ENCODE results near the gene UBE2E1.

Gene UBE2E1

DNA sequence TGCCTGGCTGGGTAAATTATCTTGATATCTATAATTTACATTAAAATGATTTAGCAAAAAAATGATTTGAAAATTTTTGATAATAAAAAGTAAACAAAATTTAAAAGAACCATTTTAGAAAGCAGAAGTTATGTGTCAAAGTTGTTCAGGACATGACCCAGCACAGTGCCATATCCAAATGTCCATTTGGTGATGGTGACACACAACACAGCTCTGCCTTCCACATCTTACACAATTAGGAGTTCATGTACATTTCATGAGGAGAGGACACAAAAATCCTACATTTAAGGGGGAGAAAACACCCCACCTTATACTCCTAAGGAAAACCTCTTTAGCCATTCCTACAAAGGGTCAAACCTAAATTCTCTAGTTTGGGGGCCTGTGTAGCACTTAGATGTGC lies 10.7 kb upstream of the UBE2E1 start:
- no peak for DNase-seq (ENCODE audit: low read depth in 2 of 2)

DNA sequence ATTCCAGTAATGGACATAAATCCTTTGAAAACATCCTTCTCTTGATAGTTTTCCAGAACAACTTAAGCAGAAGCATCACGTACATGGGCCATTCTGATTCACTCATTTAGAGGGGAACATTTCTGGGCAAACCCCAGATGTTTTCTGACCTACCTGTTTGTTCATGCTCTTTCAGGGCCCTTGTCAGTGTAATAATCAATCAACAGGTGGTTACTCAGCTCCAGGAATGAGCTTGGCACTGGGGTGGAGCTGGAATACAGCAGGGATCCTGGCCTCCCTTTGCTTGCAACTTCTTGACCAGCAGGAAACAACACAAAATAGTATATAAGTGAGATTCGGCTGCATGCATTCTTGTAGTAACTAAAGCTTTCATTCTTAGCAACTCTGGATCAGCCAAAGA lies 9.2 kb upstream of the UBE2E1 start:
- no peak for DNase-seq (ENCODE audit: low read depth in 2 of 2)

DNA sequence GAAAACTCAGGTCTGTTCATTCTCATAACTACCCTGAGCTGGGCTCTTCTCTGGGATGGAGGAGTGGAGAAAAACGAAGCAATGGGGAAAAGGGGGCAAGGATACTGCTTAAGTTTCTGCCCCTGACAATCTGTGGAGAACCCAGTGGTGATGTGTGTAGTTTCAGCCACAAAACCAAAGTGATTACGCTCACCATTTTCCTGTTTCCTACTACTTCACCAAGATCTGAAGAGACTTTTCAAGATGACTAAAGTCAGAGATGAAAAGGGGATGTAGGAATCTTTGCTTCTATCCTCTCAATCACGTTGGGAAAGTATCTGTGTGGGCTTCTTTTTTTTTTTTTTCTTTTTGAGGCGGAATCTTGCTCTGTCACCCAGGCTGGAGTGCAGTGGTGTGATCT lies 8.3 kb upstream of the UBE2E1 start:
- no peak for DNase-seq (ENCODE audit: low read depth in 2 of 2)

DNA sequence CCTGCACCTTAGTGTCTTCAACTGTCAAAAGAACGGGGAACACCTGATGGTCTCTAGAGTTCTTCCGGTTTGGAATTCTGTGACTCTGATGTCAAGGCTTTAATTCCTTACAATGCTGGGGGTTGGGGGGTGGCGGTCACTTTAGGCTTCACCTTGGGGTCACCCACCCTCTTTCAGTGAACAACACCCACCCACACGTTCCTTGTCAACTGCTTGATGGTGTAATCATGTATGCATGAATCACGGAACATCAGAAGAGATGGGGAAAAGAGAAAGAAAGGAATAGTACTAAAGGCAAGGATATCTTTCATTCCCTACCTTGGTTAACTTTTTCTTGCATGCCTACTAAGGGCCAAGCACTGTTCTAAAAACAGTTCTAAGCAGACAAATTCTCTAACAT lies 7.3 kb upstream of the UBE2E1 start:
- no peak for DNase-seq (ENCODE audit: low read depth in 2 of 2)

DNA sequence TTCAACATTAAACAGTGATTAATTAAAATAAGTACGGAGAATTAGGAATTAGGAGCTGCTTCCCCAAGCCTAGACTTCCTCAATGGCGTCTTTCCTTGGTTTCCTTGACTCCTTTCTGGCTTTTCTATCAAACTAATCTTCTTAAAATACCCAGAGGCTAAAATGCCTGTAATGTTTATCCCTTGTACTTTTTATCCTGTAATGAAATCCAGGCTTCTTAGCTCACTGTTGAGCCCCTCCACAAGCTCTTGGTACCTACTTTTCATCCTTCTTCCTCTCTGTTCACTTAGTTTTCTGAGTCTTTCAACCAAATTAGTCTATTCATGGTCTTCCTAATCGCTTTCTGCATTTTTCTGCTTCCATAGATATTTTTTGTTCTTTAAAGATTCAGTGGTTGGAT lies 6.9 kb upstream of the UBE2E1 start:
- DNase-seq (ENCODE audit: low read depth in 2 of 2): no peak

DNA sequence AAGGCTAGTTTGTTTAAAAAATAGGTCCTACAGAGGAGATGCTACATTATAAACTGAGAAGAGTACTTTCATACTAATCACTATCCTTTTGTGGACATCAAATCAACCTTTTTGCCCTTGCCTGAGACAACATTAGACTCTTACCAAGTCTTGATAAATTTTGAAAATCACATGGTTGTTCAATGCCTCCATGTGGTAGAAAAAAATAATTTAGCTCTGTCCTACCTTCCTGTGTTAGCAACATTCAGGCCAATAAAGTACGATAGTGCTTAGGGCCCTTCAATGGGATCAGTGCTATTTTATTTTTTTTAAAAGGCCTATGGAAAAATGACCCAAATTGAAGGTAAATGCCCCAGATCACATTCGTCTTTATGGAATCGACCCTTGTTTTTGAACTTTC lies 5.0 kb upstream of the UBE2E1 start:
- no peak for DNase-seq (ENCODE audit: low read depth in 2 of 2)

DNA sequence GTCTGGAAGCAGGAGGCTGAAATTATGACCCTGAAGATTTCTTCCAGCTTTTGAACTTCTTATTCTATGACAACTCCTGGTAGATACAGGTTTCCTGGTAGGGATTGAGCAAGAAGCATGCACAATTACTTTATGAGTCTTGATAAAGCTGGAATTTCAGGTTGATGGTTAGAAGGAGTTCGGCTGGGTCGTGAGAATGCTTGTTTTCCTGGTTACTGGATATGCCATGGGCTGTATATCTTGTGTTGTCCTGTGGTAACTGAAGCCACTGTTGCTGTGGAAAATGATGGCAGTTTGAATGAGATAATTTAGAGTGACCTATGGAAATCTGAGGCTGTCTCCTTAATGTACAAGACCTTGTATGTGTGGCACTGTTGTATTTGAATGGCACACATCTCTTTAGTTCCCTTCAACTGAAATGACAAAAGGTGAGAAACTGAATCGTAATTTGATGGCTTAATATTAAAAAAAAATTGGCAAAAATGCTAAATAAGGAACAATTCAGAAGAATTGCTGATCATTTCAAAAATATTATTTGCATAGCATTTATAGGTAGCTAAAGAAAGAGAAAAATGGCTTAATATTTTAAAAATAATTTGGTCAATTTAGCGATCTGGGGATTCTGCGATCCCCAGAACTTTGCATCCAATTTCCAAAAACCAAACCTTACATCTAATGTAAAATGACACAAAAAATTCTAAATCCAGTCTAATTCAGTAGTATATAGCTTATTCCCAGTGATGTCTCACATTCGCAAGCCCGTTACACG lies 1.1 kb upstream of the UBE2E1 start:
- DNase-seq (ENCODE audit: low read depth in 2 of 2): no peak

DNA sequence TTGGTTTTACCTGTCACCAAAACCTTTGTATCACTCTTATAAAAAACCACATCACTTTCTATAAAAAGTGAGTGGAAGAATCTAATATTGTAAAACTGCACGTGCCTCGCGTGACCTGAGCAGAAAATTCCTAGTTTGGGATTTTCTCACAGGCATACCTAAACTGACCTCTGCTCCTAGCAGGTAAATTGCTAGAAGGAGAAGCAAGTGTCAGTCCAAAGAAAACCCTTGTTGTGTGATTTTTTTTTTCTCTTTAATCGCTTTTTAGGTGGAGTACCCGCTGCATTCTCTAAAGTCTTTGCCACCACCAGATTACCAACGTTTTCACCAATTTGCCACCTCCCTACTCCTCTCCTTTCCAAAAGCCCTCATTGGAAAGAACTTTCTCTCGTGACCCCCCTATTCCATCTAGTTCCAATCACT lies 534 bp upstream of the UBE2E1 start:
- DNase-seq (ENCODE audit: low read depth in 2 of 2): no peak

DNA sequence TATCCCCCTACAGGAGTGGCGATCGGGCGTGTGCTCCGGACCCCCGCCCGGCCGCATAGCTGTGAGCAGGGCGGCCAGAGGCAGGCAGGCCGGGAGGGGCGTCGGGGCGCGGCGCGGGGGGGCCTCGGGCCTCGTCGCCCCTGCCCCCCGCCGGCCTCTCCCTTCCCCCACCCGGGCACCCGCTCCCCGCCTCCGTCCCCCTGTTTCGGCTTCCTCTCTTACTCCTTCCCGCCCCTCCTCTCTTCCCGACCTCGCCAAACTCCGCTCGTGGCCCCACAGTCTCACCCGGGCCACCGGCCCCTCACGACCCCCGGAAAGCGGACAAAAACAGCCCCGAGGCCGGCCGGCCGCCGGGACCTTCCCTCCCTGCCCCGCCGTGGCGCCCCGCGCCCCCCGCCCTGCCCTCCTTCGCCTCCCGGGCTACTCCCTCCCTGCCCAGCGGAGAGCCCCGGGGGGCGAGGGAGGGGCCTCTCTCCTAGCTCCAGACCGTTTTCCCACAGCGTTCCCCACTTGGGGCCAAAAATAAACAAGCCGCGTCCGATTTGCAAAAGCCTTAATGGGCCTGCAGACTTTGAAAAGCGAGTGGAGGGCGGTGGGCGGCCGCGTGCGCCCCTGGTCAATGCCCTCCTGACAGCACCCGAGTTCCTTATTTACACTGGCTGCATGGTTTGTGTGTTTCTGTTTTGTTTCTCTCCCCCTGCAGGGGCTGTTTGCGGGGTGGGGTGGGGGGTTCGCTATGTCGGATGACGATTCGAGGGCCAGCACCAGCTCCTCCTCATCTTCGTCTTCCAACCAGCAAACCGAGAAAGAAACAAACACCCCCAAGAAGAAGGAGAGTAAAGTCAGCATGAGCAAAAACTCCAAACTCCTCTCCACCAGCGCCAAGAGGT lies 1.0 kb downstream of the UBE2E1 start:
- DNase-seq (ENCODE audit: low read depth in 2 of 2): no peak

DNA sequence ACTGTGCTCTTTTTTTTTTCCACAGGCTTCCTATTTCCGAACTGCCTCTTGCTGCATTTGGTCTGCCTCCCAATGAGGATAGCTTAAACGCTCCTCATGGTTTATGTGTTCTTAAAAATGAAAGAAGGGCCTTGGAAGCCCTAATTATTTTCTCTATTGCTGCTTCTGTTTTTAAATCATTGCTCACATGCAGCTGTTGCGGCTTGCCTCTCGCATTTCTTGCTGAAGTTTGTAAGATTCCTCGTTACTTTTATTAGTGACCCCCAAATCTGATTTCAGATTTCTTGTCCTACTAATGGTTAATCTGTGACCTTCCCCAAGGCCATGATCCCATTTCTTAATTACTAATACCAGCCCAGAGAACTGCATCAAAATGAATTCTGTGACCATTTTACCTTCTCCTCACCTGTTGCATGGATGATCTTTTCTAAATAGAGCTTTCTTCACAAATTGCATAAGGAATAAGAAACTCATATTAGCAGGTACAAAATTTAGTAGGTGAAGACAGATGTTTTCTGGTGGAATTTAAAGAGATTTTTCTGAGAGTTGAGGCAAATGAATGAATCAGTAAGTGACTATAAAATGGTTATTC lies 1.8 kb downstream of the UBE2E1 start:
- DNase-seq (ENCODE audit: low read depth in 2 of 2): no peak

DNA sequence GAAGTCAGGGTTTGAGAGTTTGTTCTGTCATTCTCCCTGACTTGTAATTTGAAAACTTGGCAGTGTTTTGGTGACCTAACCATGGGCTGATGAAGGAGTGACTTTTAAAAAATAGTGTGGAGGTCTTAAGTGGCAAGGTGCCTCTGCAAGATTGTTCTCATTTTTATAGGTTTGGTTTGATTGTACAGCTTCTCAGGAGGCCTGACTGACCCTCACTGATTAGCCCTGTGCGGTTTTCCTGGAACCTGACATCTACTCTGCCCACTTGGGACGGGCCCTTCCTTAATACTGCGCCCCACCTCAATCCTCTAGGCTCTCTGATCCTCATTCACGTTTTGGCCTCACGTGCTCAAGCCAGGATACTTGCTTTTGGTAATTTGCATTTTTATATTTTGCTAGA lies 2.8 kb downstream of the UBE2E1 start:
- no peak for DNase-seq (ENCODE audit: low read depth in 2 of 2)

DNA sequence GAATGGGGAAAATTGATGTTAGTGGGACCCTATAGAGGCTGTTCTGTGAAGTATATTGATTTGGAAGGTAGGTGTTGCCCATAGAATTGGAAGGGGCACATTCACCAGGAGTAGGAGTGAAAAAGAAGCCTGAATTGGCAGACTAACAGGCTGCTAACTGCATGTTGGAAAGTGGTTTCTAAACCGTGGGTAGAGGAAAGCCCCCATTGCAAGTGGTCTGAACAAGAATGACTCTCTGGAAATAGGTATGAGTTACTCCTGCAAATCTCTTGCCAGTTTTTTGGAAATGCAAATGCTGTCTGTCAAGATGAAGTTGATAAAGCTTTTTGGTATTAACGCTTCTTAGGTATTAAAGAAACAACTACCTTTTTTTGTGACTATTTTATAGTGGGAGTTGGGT lies 3.5 kb downstream of the UBE2E1 start:
- DNase-seq (ENCODE audit: low read depth in 2 of 2): no peak

DNA sequence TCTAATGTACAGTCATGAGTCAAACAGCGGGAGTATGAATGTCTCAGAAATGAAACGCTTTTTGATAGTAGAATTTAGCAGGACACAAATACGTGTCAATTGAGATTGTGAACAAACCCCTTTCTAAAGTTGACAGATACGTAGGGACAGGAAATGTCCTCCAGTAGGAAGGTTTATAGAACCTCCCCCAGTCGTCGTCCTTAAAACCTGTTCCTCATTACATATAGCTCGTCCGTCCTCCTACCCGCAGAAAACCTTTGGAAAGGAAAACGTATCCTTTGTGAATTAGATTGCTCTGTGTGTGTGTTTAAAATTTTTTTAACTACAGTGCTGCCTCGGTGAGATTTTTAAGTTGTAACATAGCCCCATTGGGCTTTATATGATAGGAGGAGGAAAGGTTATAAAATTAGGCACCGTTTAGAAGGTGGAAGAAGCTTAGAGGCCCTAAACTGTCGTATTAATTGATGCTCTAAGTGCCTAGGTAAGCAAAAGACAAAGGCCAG lies 4.1 kb downstream of the UBE2E1 start:
- no peak for DNase-seq (ENCODE audit: low read depth in 2 of 2)

DNA sequence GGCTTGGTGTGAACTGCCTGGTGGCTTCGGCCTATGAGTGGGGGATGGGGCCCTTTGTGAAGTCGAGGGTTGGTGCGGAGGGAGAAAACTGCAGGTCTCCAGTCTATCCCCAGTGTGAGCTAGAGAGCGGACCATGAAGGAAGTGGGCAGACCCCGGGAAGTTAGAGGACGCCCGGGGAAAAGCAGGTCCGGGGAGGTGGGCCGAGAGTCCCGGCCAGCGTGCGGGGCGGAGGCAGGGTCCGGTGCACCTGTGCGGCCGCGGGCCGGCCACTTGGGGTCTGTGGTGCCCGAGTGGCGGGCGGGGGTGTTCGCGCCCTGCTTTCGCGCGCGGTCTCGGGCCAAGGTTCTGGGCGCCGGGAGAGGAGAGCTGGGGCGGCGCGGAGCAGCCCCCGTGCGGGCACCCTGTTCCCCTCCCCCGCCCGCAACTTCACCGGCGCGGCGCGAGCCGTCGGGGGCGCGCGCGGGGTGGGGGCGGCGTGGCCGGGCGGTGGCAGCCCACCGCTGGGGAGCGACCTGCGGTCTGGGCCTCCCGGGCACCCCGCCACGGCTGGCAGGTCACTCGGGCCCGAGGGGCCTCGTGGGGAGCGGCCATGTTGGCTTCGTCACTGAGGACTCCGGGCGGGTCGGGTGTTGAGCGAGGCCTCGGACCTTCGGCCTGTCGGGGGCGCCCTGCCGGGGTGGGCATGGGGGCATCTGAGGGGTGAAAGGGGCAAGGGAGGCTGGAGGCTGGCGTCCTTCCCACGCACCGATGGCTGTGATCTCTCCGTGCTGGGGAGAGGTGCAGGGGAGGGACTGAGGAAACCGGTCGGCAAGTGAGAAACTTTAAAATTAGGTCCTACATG lies 4.8 kb downstream of the UBE2E1 start:
- DNase-seq (ENCODE audit: low read depth in 2 of 2): no peak

DNA sequence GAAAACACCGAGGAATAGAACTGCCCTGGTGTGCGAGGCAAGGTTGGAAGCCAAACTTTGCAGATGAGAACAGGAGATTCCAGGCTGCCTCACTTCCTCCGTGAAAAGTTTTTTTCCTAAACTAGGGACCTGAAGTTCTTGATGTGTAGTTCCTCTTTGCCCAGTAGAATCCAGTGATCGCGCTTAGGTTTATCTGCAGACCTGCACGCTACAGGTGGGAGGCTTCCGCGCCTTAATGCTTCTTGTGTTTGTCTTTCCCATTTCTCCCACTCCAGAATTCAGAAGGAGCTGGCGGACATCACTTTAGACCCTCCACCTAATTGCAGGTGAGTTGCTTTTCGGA lies 5.4 kb downstream of the UBE2E1 start:
- no peak for DNase-seq (ENCODE audit: low read depth in 2 of 2)

DNA sequence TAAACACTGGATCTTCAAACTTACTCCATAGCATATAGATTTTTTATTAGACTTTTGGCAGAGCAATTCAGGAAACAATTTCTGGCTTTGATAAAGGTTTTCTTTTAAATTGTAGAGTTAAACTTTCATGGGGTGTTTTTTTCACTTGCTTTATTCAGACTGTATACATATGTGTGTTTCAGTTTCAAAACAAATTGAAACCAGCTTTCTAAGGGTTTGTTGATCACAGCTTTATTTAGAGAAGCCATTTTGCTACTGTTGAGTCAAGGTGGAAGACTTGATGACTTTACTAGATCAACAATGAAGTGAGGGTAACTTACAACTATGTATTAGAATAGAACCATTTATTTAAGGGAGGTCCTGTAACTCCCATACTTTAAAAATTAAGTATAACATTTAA lies 6.2 kb downstream of the UBE2E1 start:
- DNase-seq (ENCODE audit: low read depth in 2 of 2): no peak

DNA sequence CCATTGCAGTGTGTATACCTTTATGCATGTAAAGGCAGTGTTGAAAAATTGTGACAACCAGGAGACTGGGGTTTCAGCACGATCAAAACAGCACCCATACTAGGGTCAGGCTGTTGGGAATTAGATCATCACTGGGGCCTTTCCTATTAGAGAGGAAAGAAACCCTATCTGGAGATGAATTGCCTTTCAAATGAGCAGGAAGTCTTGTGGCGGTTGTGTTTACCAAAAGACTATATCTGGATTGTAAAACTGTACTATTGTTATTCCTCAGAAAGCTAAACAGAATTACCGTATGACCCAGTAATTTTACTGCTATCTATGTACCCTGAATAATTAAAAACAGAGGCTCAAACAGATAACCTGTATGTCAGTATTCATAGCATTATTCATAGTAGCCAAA lies 10.1 kb downstream of the UBE2E1 start:
- DNase-seq (ENCODE audit: low read depth in 2 of 2): no peak

DNA sequence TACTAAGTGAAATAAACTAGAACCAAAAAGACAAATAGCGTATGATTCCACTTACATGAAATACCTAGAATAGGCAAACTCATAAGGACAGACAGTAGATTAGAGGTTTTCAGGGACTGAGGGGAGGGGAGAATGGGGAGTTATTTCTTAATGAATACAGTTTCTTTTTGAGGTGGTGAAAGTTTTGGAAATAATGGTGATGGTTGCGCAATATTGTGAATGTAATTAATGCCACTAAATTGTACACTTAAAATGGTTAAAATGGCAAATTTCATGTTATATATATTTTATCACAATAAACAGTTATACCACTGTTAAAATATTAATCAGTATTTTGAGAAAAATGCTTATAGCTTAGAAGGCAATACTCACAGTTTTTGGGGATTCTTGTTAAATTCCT lies 11.0 kb downstream of the UBE2E1 start:
- DNase-seq (ENCODE audit: low read depth in 2 of 2): no peak

DNA sequence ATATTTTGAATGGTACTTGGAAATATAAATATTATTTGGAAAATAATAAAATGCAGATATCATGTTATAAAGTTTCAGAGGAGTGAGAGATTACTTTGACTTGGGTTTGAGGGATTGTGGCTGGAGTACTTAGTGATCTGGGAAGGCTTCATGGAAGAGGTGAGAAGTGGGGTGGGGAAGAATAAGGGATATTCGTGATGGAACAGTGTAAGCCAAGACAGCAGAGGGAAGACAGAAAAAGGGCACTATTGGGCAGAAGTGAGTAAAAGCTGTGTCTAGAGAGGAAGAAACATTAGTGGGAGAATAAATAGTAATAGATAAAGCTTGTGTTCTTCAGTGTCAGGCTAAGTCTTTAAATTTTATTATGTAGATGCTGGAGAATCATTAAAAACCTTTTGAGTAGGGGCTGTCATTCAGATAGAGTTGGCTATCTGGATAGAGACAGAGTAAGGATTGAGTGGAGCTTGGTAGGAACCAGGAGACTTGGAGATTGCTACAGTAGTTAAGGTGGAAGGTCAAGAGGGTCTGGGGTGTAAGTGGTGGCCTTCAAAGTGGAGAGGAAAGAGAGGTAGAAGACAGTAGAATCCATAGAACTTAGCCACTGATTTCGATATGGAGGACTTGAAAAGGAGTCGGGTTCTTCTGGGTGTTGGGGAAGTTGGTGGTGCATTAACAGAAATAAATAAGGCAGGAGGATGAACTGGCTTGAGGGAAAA lies 11.9 kb downstream of the UBE2E1 start:
- DNase-seq (ENCODE audit: low read depth in 2 of 2): no peak

DNA sequence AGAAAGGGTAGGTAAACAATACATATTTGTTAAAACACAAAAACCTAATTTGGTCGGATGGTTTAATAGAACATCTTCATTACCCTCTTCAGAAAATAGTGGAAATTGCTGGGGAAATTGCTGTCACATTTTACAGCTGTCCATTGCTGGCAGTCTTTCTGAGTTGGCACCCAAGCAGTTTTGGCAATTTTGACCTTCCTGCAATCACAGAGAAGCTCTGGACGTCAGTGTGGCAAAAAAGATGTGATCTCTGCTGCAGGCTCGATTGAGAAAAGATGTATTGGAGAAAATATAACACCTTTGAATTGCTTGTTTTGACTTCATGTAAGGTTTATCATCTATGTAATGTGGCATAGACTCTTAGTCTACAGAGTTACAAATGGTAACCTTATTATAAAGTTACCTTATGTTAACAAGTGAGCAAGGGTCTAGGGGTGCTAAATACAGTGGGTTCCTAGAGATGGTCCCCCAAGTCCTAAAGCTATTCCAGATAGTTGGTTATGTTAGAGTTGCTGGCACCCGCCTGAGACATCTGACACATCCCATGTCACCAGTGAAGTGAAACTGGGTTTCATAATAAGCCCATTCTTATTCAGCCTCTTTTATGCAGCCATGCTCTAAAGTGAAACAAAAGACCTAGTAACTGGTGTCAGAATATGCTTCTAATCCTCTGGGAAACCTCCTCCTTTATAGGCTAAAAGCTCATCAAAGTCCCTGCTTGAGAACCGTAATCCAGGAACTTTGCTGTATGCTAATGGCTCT lies 14.0 kb downstream of the UBE2E1 start:
- no peak for DNase-seq (ENCODE audit: low read depth in 2 of 2)

Data from stimulated activated CD8-positive, alpha-beta memory T cell treated with anti-CD3 and anti-CD28 coated beads, Interleukin-7, amount 100 ng/mL, for 1 hour (primary cell).